Stomach smooth muscle (tissue), 2 donors: ENCODE measurements around the gene NLGN1.

Experiments
- H3K27ac ChIP-seq: one replicate; pipeline ENCODE4 v1.7.0; 2013; ENCODE audit warnings: mild to moderate bottlenecking, low read length, inconsistent platforms
- H3K27me3 ChIP-seq, 2 donors: one replicate each; pipeline ENCODE4 v1.7.0; 2013; ENCODE audit warnings: low read length in 2 of 2; ENCODE audit not compliant: insufficient read depth in 2 of 2, control insufficient read depth in 1 of 2
- H3K36me3 ChIP-seq, 2 donors: one replicate each; pipeline ENCODE4 v1.7.0; 2013; ENCODE audit warnings: low read length in 2 of 2; ENCODE audit not compliant: control insufficient read depth in 2 of 2, insufficient read depth in 2 of 2
- H3K4me1 ChIP-seq: one replicate; pipeline ENCODE4 v1.7.0; 2013; ENCODE audit warnings: low read length; ENCODE audit not compliant: control insufficient read depth, insufficient read depth
- H3K4me3 ChIP-seq, 2 donors: one replicate each; pipeline ENCODE4 v1.7.0; 2013; ENCODE audit warnings: low read length in 2 of 2
- H3K9ac ChIP-seq, 2 donors: one replicate each; pipeline ENCODE4 v1.7.0; 2013; ENCODE audit warnings: low read length in 2 of 2, mild to moderate bottlenecking in 1 of 2
- H3K9me3 ChIP-seq, 2 donors: one replicate each; pipeline ENCODE4 v1.7.0; 2013; ENCODE audit warnings: low read length in 2 of 2; ENCODE audit not compliant: control insufficient read depth in 2 of 2
- donor health status: healthy.
- donor health status: Pancreatic carcinoma.

NLGN1 gene

GRCh38 chr3:174169736-174170135 lies 772.2 kb downstream of the NLGN1 start:
- no peaks in the 10 kb centered on the region for H3K4me1 ChIP-seq
- peaks cover 0 to 3% of the 10 kb centered on the region in 2 donors for H3K9me3 ChIP-seq
- H3K27me3 ChIP-seq = no peaks in the 10 kb centered on the region
- no peak overlapping the region for H3K27ac ChIP-seq
- no peak overlapping the region for H3K4me3 ChIP-seq
- no peaks in the 10 kb centered on the region for H3K36me3 ChIP-seq
- H3K9ac ChIP-seq = no peak overlapping the region

GRCh38 chr3:174170248-174170647 lies 772.7 kb downstream of the NLGN1 start:
- Histone ChIP-seq H3K9me3 (peaks cover 0 to 3% of the 10 kb centered on the region in 2 donors), H3K36me3 (no peaks in the 10 kb centered on the region), H3K4me1 (no peaks in the 10 kb centered on the region), H3K27ac (no peak overlapping the region), H3K4me3 (no peak overlapping the region), H3K27me3 (no peaks in the 10 kb centered on the region), H3K9ac (no peak overlapping the region)

GRCh38 chr3:174186377-174186989 lies 788.9 kb downstream of the NLGN1 start:
- no peaks in the 10 kb centered on the region for H3K4me1 ChIP-seq
- no peak overlapping the region for H3K9ac ChIP-seq
- H3K9me3 ChIP-seq = no peaks in the 10 kb centered on the region
- H3K27ac ChIP-seq = no peak overlapping the region
- no peaks in the 10 kb centered on the region for H3K36me3 ChIP-seq
- H3K4me3 ChIP-seq = no peak overlapping the region
- no peaks in the 10 kb centered on the region for H3K27me3 ChIP-seq

- H3K9me3 ChIP-seq = no peaks in the 10 kb centered on the region
- no peak overlapping the region for H3K9ac ChIP-seq
- H3K4me3 ChIP-seq = peak overlapping the region; percentile 23 to 54
- no peaks in the 10 kb centered on the region for H3K36me3 ChIP-seq
- H3K4me1 ChIP-seq = no peaks in the 10 kb centered on the region
- no peaks in the 10 kb centered on the region for H3K27me3 ChIP-seq
- no peak overlapping the region for H3K27ac ChIP-seq
Observed at GRCh38 chr3:174191380-174191779, 793.8 kb downstream of the NLGN1 start.

DNA sequence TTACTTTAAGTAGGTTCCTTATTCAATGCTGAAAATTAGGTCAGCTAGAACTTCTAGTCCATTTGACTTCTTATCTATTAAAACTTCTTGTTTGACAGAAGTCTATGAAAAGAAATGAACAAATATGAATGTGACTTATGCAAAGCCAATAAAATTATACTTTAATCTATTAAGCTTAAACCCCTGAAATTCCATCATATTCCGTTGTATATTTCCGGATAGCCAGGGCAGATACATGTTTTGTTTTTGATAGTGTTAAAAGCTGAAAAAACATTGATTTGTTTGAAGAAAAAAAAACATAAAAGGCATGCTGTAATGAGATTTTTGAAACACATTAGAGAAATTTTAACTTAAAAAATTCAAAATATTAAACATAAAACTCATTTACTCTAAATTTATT lies 794.4 kb downstream of the NLGN1 start:
- H3K9ac ChIP-seq = no peak overlapping the region
- no peak overlapping the region for H3K27ac ChIP-seq
- no peak overlapping the region for H3K4me3 ChIP-seq
- no peaks in the 10 kb centered on the region for H3K27me3 ChIP-seq
- no peaks in the 10 kb centered on the region for H3K36me3 ChIP-seq
- H3K4me1 ChIP-seq = no peaks in the 10 kb centered on the region
- no peaks in the 10 kb centered on the region for H3K9me3 ChIP-seq

DNA sequence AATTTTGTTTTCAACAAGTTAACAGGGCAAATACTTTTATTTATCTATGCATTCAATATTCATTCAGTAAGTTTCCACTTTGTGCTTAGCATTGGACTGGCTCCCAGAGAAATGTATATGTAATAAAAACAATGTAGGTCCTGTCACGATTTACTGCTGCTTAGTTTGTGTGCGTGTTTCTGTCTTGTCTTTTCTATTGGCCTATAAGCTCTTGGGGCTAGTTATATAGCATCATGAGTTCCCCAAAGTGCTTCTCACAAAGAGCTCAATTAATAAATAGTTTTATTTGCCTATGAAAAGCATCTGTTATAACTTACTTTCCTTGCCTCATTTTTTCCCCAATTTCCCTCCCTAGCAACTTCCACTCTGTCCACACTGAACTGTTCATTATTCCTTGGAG lies 794.9 kb downstream of the NLGN1 start:
- no peaks in the 10 kb centered on the region for H3K9me3 ChIP-seq
- no peaks in the 10 kb centered on the region for H3K36me3 ChIP-seq
- no peaks in the 10 kb centered on the region for H3K27me3 ChIP-seq
- H3K4me1 ChIP-seq = no peaks in the 10 kb centered on the region
- H3K9ac ChIP-seq = no peak overlapping the region
- no peak overlapping the region for H3K27ac ChIP-seq
- no peak overlapping the region for H3K4me3 ChIP-seq

DNA sequence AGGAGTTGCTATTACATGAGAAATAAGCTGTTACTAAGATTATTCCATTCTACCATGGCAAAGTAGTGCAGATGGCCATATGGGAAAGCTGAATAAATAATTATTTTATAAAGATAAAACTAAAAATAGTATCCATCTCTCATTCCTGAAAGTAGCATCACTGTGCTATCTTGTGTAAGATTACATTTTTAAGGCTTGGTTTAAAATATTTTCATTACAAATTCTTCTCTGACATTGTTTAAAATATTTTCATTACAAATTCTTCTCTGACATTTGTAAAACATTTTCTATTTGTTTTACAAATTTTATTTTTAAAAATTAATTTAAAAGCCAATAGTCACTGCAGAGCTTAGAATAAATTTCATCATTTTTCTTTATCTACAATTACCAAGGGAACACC lies 796.1 kb downstream of the NLGN1 start:
- no peaks in the 10 kb centered on the region for H3K36me3 ChIP-seq
- H3K4me3 ChIP-seq = no peak overlapping the region
- H3K9ac ChIP-seq = no peak overlapping the region
- H3K9me3 ChIP-seq = no peaks in the 10 kb centered on the region
- no peak overlapping the region for H3K27ac ChIP-seq
- no peaks in the 10 kb centered on the region for H3K4me1 ChIP-seq
- H3K27me3 ChIP-seq = no peaks in the 10 kb centered on the region

DNA sequence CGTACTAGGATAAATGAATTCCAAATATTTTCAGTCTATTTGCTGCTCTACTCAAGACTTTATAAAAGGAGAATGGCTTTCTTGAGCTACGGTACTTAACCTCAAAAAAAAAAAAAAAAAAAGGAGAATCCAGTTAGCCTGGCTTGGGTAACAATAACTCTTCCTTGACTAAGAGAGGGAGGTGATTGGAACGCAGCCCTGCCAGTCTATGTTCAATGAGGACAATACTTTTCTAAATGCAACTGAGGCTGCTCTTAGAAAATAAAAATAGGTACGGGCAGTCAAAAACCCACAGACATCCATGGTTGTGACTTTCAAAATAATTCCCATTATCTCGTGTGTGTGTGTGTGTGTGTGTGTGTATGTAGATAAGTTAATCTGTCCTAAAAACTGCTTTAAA lies 799.9 kb downstream of the NLGN1 start:
- Histone ChIP-seq H3K27ac (no peak overlapping the region), H3K36me3 (no peaks in the 10 kb centered on the region), H3K9ac (no peak overlapping the region), H3K27me3 (no peaks in the 10 kb centered on the region), H3K9me3 (no peaks in the 10 kb centered on the region), H3K4me3 (no peak overlapping the region), H3K4me1 (no peaks in the 10 kb centered on the region)

DNA sequence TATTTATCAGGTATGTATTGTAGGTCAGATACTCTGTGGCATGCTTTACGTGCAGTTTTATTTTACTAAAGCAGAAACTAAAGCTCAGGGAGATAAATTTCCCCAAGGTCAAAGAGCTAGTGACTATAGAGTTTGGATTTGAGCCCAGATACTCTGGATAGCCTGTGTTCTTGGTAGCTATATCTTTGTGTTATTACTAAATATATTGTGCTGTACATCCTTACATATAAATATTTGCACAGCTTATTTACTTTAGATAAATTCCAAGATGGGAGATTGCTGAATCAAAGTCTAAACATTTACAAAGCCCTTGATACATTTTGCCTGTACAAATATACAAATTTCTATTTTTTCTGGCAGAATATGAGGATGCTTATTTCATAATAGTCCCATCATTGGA lies 800.7 kb downstream of the NLGN1 start:
- no peak overlapping the region for H3K27ac ChIP-seq
- H3K27me3 ChIP-seq = no peaks in the 10 kb centered on the region
- no peak overlapping the region for H3K4me3 ChIP-seq
- no peak overlapping the region for H3K9ac ChIP-seq
- no peaks in the 10 kb centered on the region for H3K4me1 ChIP-seq
- H3K9me3 ChIP-seq = no peaks in the 10 kb centered on the region
- H3K36me3 ChIP-seq = no peaks in the 10 kb centered on the region

DNA sequence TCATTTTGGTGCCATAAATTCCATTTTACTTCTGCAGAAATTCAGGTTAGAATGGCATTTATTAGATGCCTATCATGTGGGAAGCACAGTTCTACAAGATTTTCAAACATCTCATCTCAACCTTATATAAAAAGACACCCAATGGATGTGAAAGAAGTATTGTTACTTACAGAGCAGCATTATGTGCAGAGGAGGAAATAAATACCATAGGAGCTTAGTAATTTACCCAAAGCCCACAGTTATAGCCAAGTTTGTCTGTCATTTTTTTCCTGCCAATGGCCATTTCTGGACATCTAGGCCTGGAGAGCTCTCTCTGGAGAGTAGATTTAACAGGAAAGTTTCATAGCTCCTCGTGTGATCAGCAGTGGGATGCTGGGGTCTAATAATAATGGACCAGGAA lies 802.2 kb downstream of the NLGN1 start:
- H3K27me3 ChIP-seq = no peaks in the 10 kb centered on the region
- no peak overlapping the region for H3K4me3 ChIP-seq
- H3K27ac ChIP-seq = no peak overlapping the region
- no peaks in the 10 kb centered on the region for H3K4me1 ChIP-seq
- no peak overlapping the region for H3K9ac ChIP-seq
- H3K9me3 ChIP-seq = no peaks in the 10 kb centered on the region
- no peaks in the 10 kb centered on the region for H3K36me3 ChIP-seq

DNA sequence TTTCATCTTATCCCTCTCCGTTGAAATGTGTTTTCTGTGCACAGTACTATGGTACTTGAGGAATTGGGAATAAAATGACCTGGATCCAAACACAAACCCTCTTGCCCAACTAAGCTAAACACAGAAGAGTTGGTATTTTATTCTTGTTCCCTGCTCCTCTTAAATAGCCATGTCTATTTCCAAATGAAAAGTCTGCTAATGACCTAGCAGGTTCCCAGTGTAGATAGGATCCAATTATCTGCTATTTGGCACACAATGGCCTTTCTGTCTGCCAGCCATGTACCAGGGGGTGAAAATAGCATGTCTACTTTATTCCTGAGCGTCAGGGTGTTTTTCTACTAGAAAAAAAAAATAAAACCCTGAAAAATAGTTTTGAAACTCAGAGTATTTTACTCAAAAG lies 804.6 kb downstream of the NLGN1 start:
- Histone ChIP-seq H3K36me3 (no peaks in the 10 kb centered on the region), H3K27me3 (no peaks in the 10 kb centered on the region), H3K4me1 (no peaks in the 10 kb centered on the region), H3K9ac (no peak overlapping the region), H3K9me3 (no peaks in the 10 kb centered on the region), H3K4me3 (no peak overlapping the region), H3K27ac (no peak overlapping the region)
